Retinal pigment epithelial cell (primary cell): ENCODE measurements around the gene FAM53C.
A peak's percentile ranks its signal among the peaks of the same experiment; 100 is the strongest.

Experiments
- DNase-seq: peaks from one replicate; pipeline ENCODE4 v3.0.0-alpha.2; 2010; ENCODE audit warnings: low read depth
- H3K4me3 ChIP-seq: 2 replicates; pipeline ENCODE4 v1.5.1; 2011; ENCODE audit warnings: mild to moderate bottlenecking, low read length, control low read depth, moderate library complexity
- TF ChIP-seq, protein P1 (sequence below): conservative IDR thresholded peaks from 2 replicates; pipeline ENCODE4 v1.5.1; 2011; ENCODE audit warnings: low read depth, low read length, control low read depth, inconsistent platforms

The FAM53C gene

DNA sequence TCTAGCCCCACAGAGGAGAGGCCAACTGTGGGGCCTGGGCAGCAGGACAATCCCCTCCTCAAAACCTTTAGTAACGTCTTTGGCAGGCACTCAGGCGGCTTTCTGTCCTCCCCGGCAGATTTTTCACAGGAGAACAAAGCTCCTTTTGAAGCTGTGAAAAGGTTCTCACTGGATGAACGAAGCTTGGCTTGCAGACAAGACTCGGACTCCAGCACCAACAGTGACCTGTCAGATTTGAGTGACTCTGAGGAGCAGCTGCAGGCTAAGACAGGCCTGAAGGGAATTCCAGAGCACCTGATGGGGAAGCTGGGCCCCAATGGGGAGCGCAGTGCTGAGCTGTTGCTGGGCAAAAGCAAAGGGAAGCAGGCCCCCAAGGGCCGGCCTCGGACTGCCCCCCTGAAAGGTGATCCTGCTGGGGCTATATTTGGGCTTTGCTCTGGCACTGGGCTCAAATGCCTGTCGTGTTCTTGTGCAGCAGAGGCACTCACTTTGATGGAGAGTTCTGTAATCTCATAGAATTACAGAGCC lies 53.9 kb downstream of the FAM53C start:
- TF ChIP-seq, protein P1, sequence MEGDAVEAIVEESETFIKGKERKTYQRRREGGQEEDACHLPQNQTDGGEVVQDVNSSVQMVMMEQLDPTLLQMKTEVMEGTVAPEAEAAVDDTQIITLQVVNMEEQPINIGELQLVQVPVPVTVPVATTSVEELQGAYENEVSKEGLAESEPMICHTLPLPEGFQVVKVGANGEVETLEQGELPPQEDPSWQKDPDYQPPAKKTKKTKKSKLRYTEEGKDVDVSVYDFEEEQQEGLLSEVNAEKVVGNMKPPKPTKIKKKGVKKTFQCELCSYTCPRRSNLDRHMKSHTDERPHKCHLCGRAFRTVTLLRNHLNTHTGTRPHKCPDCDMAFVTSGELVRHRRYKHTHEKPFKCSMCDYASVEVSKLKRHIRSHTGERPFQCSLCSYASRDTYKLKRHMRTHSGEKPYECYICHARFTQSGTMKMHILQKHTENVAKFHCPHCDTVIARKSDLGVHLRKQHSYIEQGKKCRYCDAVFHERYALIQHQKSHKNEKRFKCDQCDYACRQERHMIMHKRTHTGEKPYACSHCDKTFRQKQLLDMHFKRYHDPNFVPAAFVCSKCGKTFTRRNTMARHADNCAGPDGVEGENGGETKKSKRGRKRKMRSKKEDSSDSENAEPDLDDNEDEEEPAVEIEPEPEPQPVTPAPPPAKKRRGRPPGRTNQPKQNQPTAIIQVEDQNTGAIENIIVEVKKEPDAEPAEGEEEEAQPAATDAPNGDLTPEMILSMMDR = no peak
- DNase-seq = peak; percentile 35
- H3K4me3 ChIP-seq = no peak overlapping the region
